Caco-2 (cell line): ENCODE measurements around the gene CA6. TPM values are rescaled to one million over a fixed set of nuclear protein-coding genes. Genes with fewer than 3 reads are reported as not detected.

ENCODE experiments used
- BruUV-seq: library from RNA; stranded (reverse); fragments of 400-500 nt; replicated peaks from 2 replicates; lab custom pipeline; 2021; lab: Mats Ljungman, UMichigan
- CTCF ChIA-PET: fragments of 300-600 bp; sonication (Branson Sonifier 250); formaldehyde crosslinking; loops from one replicate; lab custom pipeline; 2022; ENCODE audit warnings: antibody characterized with exemption; lab: Charles Lee
- POLR2A ChIA-PET: fragments of 300-600 bp; sonication (Branson Sonifier 250); formaldehyde crosslinking; loops from one replicate; lab custom pipeline; 2022; ENCODE audit warnings: antibody characterized with exemption; lab: Charles Lee
- DNase-seq, 2 experiments: peaks; one replicate each; pipeline versions ENCODE4 v3.0.0 to v3.0.0-alpha.2; 2020 to 2022
- H3K27me3 ChIP-seq: replicated peaks from 2 replicates; pipeline ENCODE4 v1.6.0; 2011; ENCODE audit warnings: low read length; ENCODE audit not compliant: control insufficient read depth, insufficient read depth
- H3K36me3 ChIP-seq: 2 replicates; pipeline ENCODE4 v1.5.1; 2011; ENCODE audit warnings: low read length; ENCODE audit not compliant: control insufficient read depth, insufficient read depth
- H3K4me1 ChIP-seq: fragments of 250-450 bp; sonication (Bioruptor Pico); 2 replicates; pipeline ENCODE4 v1.5.1; 2020; ENCODE audit warnings: mild to moderate bottlenecking
- H3K4me3 ChIP-seq: 2 replicates; pipeline ENCODE4 v1.5.1; 2011; ENCODE audit warnings: low read depth, mild to moderate bottlenecking, control low read depth, low read length
- H3K9me3 ChIP-seq: fragments of 250-450 bp; sonication (Bioruptor Pico); 2 replicates; pipeline ENCODE4 v1.5.1; 2020; ENCODE audit warnings: mild to moderate bottlenecking, moderate library complexity
- H3K27ac Mint-ChIP-seq: one replicate; pipeline ENCODE4 v1.8.0; 2022; ENCODE audit warnings: mixed read lengths; ENCODE audit not compliant: unreplicated experiment
- H3K27me3 Mint-ChIP-seq: one replicate; pipeline ENCODE4 v1.8.0; 2022; ENCODE audit warnings: mixed read lengths; ENCODE audit not compliant: insufficient read depth, unreplicated experiment
- H3K36me3 Mint-ChIP-seq: one replicate; pipeline ENCODE4 v1.8.0; 2022; ENCODE audit warnings: mild to moderate bottlenecking, mixed read lengths; ENCODE audit not compliant: insufficient read depth, unreplicated experiment
- H3K4me1 Mint-ChIP-seq: one replicate; pipeline ENCODE4 v1.8.0; 2022; ENCODE audit warnings: low read depth, mixed read lengths; ENCODE audit not compliant: unreplicated experiment
- H3K4me3 Mint-ChIP-seq: one replicate; pipeline ENCODE4 v1.8.0; 2022; ENCODE audit warnings: mild to moderate bottlenecking, moderate library complexity, mixed read lengths; ENCODE audit not compliant: unreplicated experiment
- H3K9me3 Mint-ChIP-seq: one replicate; pipeline ENCODE4 v1.8.0; 2022; ENCODE audit warnings: mixed read lengths; ENCODE audit not compliant: unreplicated experiment
- CTCF ChIP-seq, 2 experiments: fragments of 200-600 bp in 1 of 2; IDR thresholded peaks; 1 replicate in 1 of 2; 2 replicates in 1 of 2; pipeline versions ENCODE4 v1.5.1 to v1.8.0; 2011 to 2022; ENCODE audit warnings: antibody characterized with exemption in 1 of 2, control low read depth in 1 of 2, inconsistent platforms in 1 of 2, low read depth in 1 of 2, low read length in 1 of 2, mild to moderate bottlenecking in 1 of 2, moderate library complexity in 1 of 2; ENCODE audit not compliant: insufficient read depth in 1 of 2, severe bottlenecking in 1 of 2, unreplicated experiment in 1 of 2
- intact Hi-C: fragments of 100-400 bp; cut with micrococcal nuclease; formaldehyde crosslinking; loops from one replicate; pipeline ENCODE4 v1.10.0; 2022; ENCODE audit not compliant: unreplicated experiment
- total RNA-seq: library from RNA; stranded (reverse); gene quantifications from 2 replicates; pipeline ENCODE4 v1.2.3, GENCODE V29; 2022

CA6 gene
- total RNA-seq, 1 experiment from 2014 or later: not detected

- no peaks in the 10 kb centered on the region for H3K4me1 ChIP-seq
- Mint-ChIP-seq H3K27me3 (peaks cover 4% of the 10 kb centered on the region), H3K4me1 (no peaks in the 10 kb centered on the region), H3K4me3 (no peak overlapping the region), H3K27ac (no peak overlapping the region), H3K9me3 (peaks cover 10% of the 10 kb centered on the region), H3K36me3 (no peaks in the 10 kb centered on the region)
- no peaks in the 10 kb centered on the region for H3K27me3 ChIP-seq
- ChIA-PET POLR2A (no interaction called here), CTCF (interaction anchor here (0.6 kb wide), 1 partner anchor 461 kb away, joined by 4 read pairs; no protein-coding TSS in a partner anchor)
- BruUV-seq: no TSS peak
- TF ChIP-seq CTCF (IDR thresholded peaks at IDR 0.05; ENCODE audit: insufficient read depth in 1 of 2, low read depth in 1 of 2, low read length in 1 of 2, severe bottlenecking in 1 of 2, unreplicated experiment in 1 of 2): no peak
- intact Hi-C loops: no loop called here
- H3K4me3 ChIP-seq: no peak overlapping the region
- DNase-seq: no peak
- H3K9me3 ChIP-seq: no peaks in the 10 kb centered on the region
- H3K36me3 ChIP-seq: no peaks in the 10 kb centered on the region
Observed at GRCh38 chr1:8981169-8981568, 35.5 kb downstream of the CA6 start.

- no TSS peak for BruUV-seq
- no peak for DNase-seq
- Histone ChIP-seq H3K36me3 (no peaks in the 10 kb centered on the region), H3K4me1 (no peaks in the 10 kb centered on the region), H3K27me3 (no peaks in the 10 kb centered on the region), H3K9me3 (no peaks in the 10 kb centered on the region), H3K4me3 (no peak overlapping the region)
- H3K36me3 Mint-ChIP-seq: no peaks in the 10 kb centered on the region
- no peak overlapping the region for H3K4me3 Mint-ChIP-seq
- CTCF ChIA-PET: interaction anchor here (0.6 kb wide), 1 partner anchor 14 kb away, joined by 4 read pairs; no protein-coding TSS in a partner anchor
- no peak for TF ChIP-seq CTCF (IDR thresholded peaks at IDR 0.05; ENCODE audit: insufficient read depth in 1 of 2, low read depth in 1 of 2, low read length in 1 of 2, severe bottlenecking in 1 of 2, unreplicated experiment in 1 of 2)
- peaks cover 10% of the 10 kb centered on the region for H3K9me3 Mint-ChIP-seq
- POLR2A ChIA-PET: no interaction called here
- no peaks in the 10 kb centered on the region for H3K4me1 Mint-ChIP-seq
- H3K27me3 Mint-ChIP-seq: peaks cover 4% of the 10 kb centered on the region
- H3K27ac Mint-ChIP-seq: no peak overlapping the region
- intact Hi-C loops: no loop called here
Observed at GRCh38 chr1:8984203-8984602, 38.5 kb downstream of the CA6 start.

- Histone ChIP-seq H3K27me3 (no peaks in the 10 kb centered on the region), H3K9me3 (no peaks in the 10 kb centered on the region), H3K4me3 (no peak overlapping the region), H3K4me1 (no peaks in the 10 kb centered on the region), H3K36me3 (no peaks in the 10 kb centered on the region)
- H3K36me3 Mint-ChIP-seq: no peaks in the 10 kb centered on the region
- POLR2A ChIA-PET: no interaction called here
- no peak overlapping the region for H3K4me3 Mint-ChIP-seq
- H3K27me3 Mint-ChIP-seq: peaks cover 4% of the 10 kb centered on the region
- H3K9me3 Mint-ChIP-seq: peaks cover 10% of the 10 kb centered on the region
- intact Hi-C loops: loop anchor here (5.0 kb wide), 1 partner anchor 68 kb away; no protein-coding TSS in a partner anchor
- no peak overlapping the region for H3K27ac Mint-ChIP-seq
- CTCF ChIA-PET: interaction anchor here (0.7 to 1.8 kb wide), 2 partner anchors 20 to 22 kb away, joined by 4 to 7 read pairs; no protein-coding TSS in a partner anchor
- no peak for TF ChIP-seq CTCF (IDR thresholded peaks at IDR 0.05; ENCODE audit: insufficient read depth in 1 of 2, low read depth in 1 of 2, low read length in 1 of 2, severe bottlenecking in 1 of 2, unreplicated experiment in 1 of 2)
- H3K4me1 Mint-ChIP-seq: no peaks in the 10 kb centered on the region
- DNase-seq: no peak
- no TSS peak for BruUV-seq
Observed at GRCh38 chr1:8984990-8985389, 39.3 kb downstream of the CA6 start.
